ENCODE data around the gene AUTS2. TPM values are rescaled to one million over a fixed set of nuclear protein-coding genes. Genes with fewer than 3 reads are reported as not detected.

Gene AUTS2
- total RNA-seq, 1 donor from 2014 or later, result 125 TPM

DNA sequence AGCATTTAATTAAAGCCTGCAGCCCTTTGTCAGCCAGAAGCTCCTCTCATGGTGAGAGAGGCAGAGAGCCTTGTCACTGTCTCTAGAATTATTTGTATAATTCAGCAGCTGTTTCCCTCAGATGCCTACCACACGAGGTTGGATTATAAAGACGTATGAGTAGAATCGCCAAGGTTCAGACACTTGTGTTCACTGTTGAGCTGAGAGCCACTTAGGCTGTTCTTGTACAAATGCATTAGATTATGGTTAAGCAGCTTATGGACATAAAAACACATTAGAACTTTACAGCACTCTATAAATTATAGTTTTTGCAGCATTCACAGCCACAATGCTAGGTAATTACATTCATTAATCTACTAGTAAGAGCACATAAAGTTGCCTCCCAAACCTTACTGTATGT lies 282.6 kb downstream of the AUTS2 start:
- TF ChIP-seq, protein P1, sequence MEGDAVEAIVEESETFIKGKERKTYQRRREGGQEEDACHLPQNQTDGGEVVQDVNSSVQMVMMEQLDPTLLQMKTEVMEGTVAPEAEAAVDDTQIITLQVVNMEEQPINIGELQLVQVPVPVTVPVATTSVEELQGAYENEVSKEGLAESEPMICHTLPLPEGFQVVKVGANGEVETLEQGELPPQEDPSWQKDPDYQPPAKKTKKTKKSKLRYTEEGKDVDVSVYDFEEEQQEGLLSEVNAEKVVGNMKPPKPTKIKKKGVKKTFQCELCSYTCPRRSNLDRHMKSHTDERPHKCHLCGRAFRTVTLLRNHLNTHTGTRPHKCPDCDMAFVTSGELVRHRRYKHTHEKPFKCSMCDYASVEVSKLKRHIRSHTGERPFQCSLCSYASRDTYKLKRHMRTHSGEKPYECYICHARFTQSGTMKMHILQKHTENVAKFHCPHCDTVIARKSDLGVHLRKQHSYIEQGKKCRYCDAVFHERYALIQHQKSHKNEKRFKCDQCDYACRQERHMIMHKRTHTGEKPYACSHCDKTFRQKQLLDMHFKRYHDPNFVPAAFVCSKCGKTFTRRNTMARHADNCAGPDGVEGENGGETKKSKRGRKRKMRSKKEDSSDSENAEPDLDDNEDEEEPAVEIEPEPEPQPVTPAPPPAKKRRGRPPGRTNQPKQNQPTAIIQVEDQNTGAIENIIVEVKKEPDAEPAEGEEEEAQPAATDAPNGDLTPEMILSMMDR (IDR thresholded peaks at IDR 0.05; ENCODE audit: unreplicated experiment), result no peak

DNA sequence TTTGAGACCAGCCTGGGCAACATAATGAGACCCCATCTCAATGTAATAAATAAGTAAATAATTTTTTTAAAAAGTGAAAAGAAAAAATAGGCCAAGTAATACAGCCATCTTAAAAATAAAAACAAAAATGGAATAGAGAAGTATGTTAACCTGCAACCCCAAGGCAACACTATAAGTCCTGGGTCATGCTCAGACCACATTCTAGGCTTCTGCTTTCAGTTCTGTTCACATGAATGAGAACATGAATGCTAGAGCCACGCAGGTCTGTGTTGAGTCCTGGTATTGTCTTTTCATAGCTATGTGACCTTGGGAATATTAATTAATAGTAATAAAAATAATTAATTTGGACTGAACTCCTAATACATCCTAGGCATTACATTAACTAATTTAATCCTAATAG lies 284.0 kb downstream of the AUTS2 start:
- H3K36me3 Mint-ChIP-seq (ENCODE audit: insufficient read depth), result no peaks in the 10 kb centered on the region
- no peak overlapping the region for H3K4me3 Mint-ChIP-seq (ENCODE audit: low read depth)
- DNase-seq (ENCODE audit: low spot score, unreplicated experiment), result no peak
- TF ChIP-seq, protein P1 (IDR thresholded peaks at IDR 0.05; ENCODE audit: unreplicated experiment), result no peak
- no peaks in the 10 kb centered on the region for H3K9me3 Mint-ChIP-seq (ENCODE audit: low read depth)
- H3K27me3 Mint-ChIP-seq, result no peaks in the 10 kb centered on the region
- peaks cover 13% of the 10 kb centered on the region for H3K4me1 Mint-ChIP-seq (ENCODE audit: low read depth)
- H3K27ac Mint-ChIP-seq, result no peak overlapping the region

More for the DNA sequence above, 282.6 kb downstream of the AUTS2 start:
- no peaks in the 10 kb centered on the region for H3K9me3 Mint-ChIP-seq (ENCODE audit: low read depth)
- H3K4me3 Mint-ChIP-seq (ENCODE audit: low read depth), result no peak overlapping the region
- no peaks in the 10 kb centered on the region for H3K36me3 Mint-ChIP-seq (ENCODE audit: insufficient read depth)
- H3K27me3 Mint-ChIP-seq, result no peaks in the 10 kb centered on the region
- H3K4me1 Mint-ChIP-seq (ENCODE audit: low read depth), result peaks cover 13% of the 10 kb centered on the region
- no peak overlapping the region for H3K27ac Mint-ChIP-seq
- DNase-seq (ENCODE audit: low spot score, unreplicated experiment), result no peak

DNA sequence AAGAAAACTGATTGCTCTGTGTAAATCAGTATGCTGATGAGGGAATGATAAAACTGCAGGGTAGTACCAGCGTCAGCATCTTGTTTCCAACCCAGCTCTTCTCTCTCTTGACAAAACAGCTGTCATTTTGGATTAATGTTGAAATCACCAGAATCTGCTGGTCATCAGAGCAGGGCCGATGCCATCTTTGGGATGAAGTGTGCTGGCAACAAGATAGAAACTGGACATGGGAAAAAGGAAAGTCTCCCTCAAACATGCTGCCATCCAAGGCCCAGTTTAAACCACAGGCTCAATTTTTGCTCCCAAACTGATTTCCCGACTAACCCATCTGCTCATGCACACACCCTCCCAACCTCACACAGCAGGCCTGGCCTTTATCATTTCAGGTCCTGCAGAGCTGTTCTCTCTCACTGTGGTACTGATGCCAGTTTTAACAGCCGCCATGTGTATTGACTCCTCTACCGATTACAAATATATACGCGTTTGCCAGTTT lies 285.2 kb downstream of the AUTS2 start:
- Mint-ChIP-seq H3K27me3 (no peaks in the 10 kb centered on the region), H3K27ac (no peak overlapping the region), H3K4me1 (ENCODE audit: low read depth) (peaks cover 13% of the 10 kb centered on the region), H3K36me3 (ENCODE audit: insufficient read depth) (no peaks in the 10 kb centered on the region), H3K9me3 (ENCODE audit: low read depth) (no peaks in the 10 kb centered on the region), H3K4me3 (ENCODE audit: low read depth) (no peak overlapping the region)
- TF ChIP-seq, protein P1 (IDR thresholded peaks at IDR 0.05; ENCODE audit: unreplicated experiment), result no peak
- DNase-seq (ENCODE audit: low spot score, unreplicated experiment), result no peak

DNA sequence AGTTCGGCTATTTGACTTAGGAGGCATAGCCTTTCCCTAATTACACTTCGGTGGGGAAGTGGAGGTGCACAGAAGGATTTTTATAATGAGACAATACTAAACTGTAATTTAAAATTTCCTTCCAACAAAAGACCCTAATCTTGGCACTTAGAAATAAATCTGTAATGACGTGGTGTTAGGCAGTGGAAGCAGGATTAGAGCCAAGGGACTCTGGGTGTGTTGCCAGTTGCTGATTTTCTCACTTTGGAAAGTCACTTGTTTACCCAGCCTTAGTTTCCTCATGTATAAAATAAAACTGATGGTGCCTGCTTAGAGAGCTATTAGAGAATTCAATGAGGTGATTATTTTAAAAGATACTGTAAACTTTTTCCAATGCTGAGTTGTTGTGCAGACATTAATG lies 287.2 kb downstream of the AUTS2 start:
- Mint-ChIP-seq H3K27ac (no peak overlapping the region), H3K9me3 (ENCODE audit: low read depth) (no peaks in the 10 kb centered on the region), H3K36me3 (ENCODE audit: insufficient read depth) (no peaks in the 10 kb centered on the region), H3K4me1 (ENCODE audit: low read depth) (peaks cover 15% of the 10 kb centered on the region), H3K4me3 (ENCODE audit: low read depth) (no peak overlapping the region), H3K27me3 (no peaks in the 10 kb centered on the region)
- TF ChIP-seq, protein P1 (IDR thresholded peaks at IDR 0.05; ENCODE audit: unreplicated experiment), result no peak
- no peak for DNase-seq (ENCODE audit: low spot score, unreplicated experiment)

DNA sequence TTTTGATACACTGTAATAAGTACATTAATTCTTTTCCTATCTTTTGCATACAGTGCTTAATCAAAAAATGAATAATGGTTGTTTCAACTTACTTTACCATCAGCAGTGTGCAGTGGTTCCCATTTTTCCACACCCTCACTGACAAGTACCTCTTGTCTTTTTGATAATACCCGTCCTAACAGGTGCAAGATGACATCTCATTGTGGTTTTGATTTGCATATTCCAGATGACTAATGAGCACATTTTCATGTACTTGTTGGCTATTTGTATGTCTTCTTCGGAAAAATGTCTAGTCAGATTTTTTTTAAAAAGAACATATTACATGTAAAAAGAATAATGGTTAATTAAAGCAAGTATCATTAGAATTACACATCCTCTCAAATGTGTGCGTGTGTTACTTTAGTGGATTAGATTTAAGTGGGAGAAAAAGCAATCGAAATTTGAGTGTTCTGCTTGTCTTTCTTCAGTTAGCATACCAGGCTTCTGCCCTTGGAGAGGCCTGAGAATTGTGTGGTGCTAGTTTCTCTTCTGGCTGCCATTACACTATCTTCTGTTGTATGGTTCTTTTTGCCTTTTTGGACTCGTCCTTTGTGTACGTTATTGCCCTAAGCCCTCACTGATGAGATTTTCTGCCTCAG lies 291.2 kb downstream of the AUTS2 start:
- TF ChIP-seq, protein P1 (IDR thresholded peaks at IDR 0.05; ENCODE audit: unreplicated experiment), result no peak
- Mint-ChIP-seq H3K27ac (no peak overlapping the region), H3K4me3 (ENCODE audit: low read depth) (no peak overlapping the region), H3K27me3 (no peaks in the 10 kb centered on the region), H3K9me3 (ENCODE audit: low read depth) (no peaks in the 10 kb centered on the region), H3K36me3 (ENCODE audit: insufficient read depth) (no peaks in the 10 kb centered on the region), H3K4me1 (ENCODE audit: low read depth) (peaks cover 11% of the 10 kb centered on the region)
- no peak for DNase-seq (ENCODE audit: low spot score, unreplicated experiment)
